ENCODE data around the gene SYT14.

DNA sequence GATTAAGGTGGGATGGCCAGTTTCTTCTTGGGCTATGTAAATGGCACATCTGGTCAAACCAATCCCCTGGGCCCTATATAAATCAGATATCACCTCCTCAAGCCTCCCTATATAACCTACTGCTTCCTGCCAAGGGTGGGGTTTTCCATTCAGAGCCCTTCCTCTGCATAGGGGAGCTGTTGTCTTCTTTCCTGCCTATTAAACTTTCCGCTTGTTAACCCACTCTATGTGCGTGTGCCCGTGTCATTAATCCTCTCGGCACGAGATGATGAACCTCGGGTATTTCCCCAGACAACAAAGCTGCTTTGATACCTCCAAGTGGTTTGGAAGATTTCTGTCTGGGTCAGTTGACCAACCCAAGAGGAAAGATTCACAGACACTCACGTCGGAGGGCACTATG is 275.3 kb downstream of the SYT14 start:
- TF ChIP-seq CTCF (IDR thresholded peaks at IDR 0.05; ENCODE audit: insufficient read depth, low read length, poor library complexity, severe bottlenecking) (no peak), EZH2phosphoT487 (conservative IDR thresholded peaks at IDR 0.05; ENCODE audit: low read length) (no peak)
